IMR-90 (cell line): ENCODE measurements around the gene ZDHHC19. TPM values are rescaled to one million over a fixed set of nuclear protein-coding genes. Genes with fewer than 3 reads are reported as not detected.

Experiments used
- ATAC-seq: fragments of 200-7000 bp; cut with Tn5 transposase; 2 replicates; pipeline ENCODE4 v1.9.1; 2020; ENCODE audit warnings: low read depth, mild to moderate bottlenecking, moderate library complexity
- BruUV-seq: library from RNA; stranded (reverse); fragments of 400-500 nt; replicated peaks from 2 replicates; lab custom pipeline; 2021; lab: Mats Ljungman, UMichigan
- CTCF ChIA-PET: fragments of 300-600 bp; formaldehyde crosslinking; extraction: SDS; loops from one replicate; lab custom pipeline; 2021; ENCODE audit warnings: antibody characterized with exemption; lab: Yijun Ruan, JAX
- POLR2A ChIA-PET: fragments of 300-600 bp; sonication (Branson Sonifier 250); formaldehyde crosslinking; loops from one replicate; lab custom pipeline; 2022; ENCODE audit warnings: antibody characterized with exemption; ENCODE audit not compliant: unreplicated experiment; lab: Charles Lee
- DNase-seq: peaks from one replicate; pipeline ENCODE4 v3.0.0; 2013
- H2AFZ ChIP-seq: replicated peaks from 2 replicates; pipeline ENCODE3; 2013; ENCODE audit warnings: low read length, mild to moderate bottlenecking; ENCODE audit not compliant: poor library complexity
- H2AK5ac ChIP-seq: 2 replicates; pipeline ENCODE4 v1.6.1; 2013; ENCODE audit warnings: low read depth, low read length, inconsistent platforms
- H2AK9ac ChIP-seq: replicated peaks from 2 replicates; pipeline ENCODE3; 2013; ENCODE audit warnings: mild to moderate bottlenecking, low read depth, low read length, moderate library complexity; ENCODE audit not compliant: poor library complexity
- H2BK120ac ChIP-seq: 2 replicates; pipeline ENCODE4 v1.6.1; 2013; ENCODE audit warnings: low read depth, low read length, inconsistent platforms
- H2BK15ac ChIP-seq: 3 replicates; pipeline ENCODE4 v1.6.1; 2013; ENCODE audit warnings: low read depth, low read length, inconsistent platforms
- H2BK20ac ChIP-seq: 2 replicates; pipeline ENCODE4 v1.6.1; 2013; ENCODE audit warnings: low read depth, mild to moderate bottlenecking, inconsistent platforms, low read length, moderate library complexity
- H2BK5ac ChIP-seq: 2 replicates; pipeline ENCODE4 v1.6.1; 2013; ENCODE audit warnings: mild to moderate bottlenecking, low read depth, low read length, inconsistent platforms; ENCODE audit not compliant: poor library complexity, severe bottlenecking
- H3K14ac ChIP-seq: replicated peaks from 2 replicates; pipeline ENCODE4 v1.6.1; 2013; ENCODE audit warnings: low read depth, low read length, inconsistent platforms
- H3K18ac ChIP-seq: 2 replicates; pipeline ENCODE4 v1.6.1; 2013; ENCODE audit warnings: low read depth, low read length, control low read depth
- H3K23ac ChIP-seq: 2 replicates; pipeline ENCODE4 v1.6.1; 2013; ENCODE audit warnings: low read depth, low read length, inconsistent platforms
- H3K27ac ChIP-seq: 2 replicates; pipeline ENCODE4 v1.5.1; 2013; ENCODE audit warnings: mild to moderate bottlenecking, control low read depth, low read length; ENCODE audit not compliant: insufficient read depth
- H3K27me3 ChIP-seq: 2 replicates; pipeline ENCODE4 v1.6.1; 2013; ENCODE audit warnings: low read length; ENCODE audit not compliant: control insufficient read depth, insufficient read depth
- H3K36me3 ChIP-seq: 2 replicates; pipeline ENCODE4 v1.6.1; 2013; ENCODE audit warnings: low read length, mixed read lengths; ENCODE audit not compliant: control insufficient read depth, insufficient read depth
- H3K4ac ChIP-seq: 2 replicates; pipeline ENCODE4 v1.6.1; 2013; ENCODE audit warnings: low read depth, low read length, inconsistent platforms
- H3K4me1 ChIP-seq: 2 replicates; pipeline ENCODE4 v1.6.1; 2013; ENCODE audit warnings: low read length, mixed read lengths; ENCODE audit not compliant: control insufficient read depth, insufficient read depth
- H3K4me2 ChIP-seq: 2 replicates; pipeline ENCODE4 v1.6.1; 2013; ENCODE audit warnings: low read depth, mild to moderate bottlenecking, control low read depth, low read length, moderate library complexity
- H3K4me3 ChIP-seq: 2 replicates; pipeline ENCODE4 v1.5.1; 2013; ENCODE audit warnings: low read depth, mild to moderate bottlenecking, control low read depth, low read length, moderate library complexity; ENCODE audit not compliant: insufficient read depth
- H3K56ac ChIP-seq: 2 replicates; pipeline ENCODE4 v1.6.1; 2013; ENCODE audit warnings: low read length, inconsistent platforms; ENCODE audit not compliant: insufficient read depth; ENCODE audit errors: extremely low read depth
- H3K79me1 ChIP-seq, 2 experiments: 2 replicates each; pipeline ENCODE4 v1.6.1; 2013; ENCODE audit warnings: low read length in 2 of 2, inconsistent platforms in 1 of 2, low read depth in 1 of 2
- H3K9ac ChIP-seq: 2 replicates; pipeline ENCODE4 v1.6.1; 2013; ENCODE audit warnings: low read depth, low read length, control low read depth
- H3K9me1 ChIP-seq: 2 replicates; pipeline ENCODE4 v1.6.1; 2013; ENCODE audit warnings: low read length, inconsistent platforms; ENCODE audit not compliant: insufficient read depth
- H3K9me3 ChIP-seq: 2 replicates; pipeline ENCODE4 v1.6.1; 2013; ENCODE audit warnings: low read length; ENCODE audit not compliant: control insufficient read depth, insufficient read depth
- H4K20me1 ChIP-seq: 2 replicates; pipeline ENCODE4 v1.6.1; 2013; ENCODE audit warnings: low read length, inconsistent platforms; ENCODE audit not compliant: insufficient read depth
- H4K5ac ChIP-seq: 2 replicates; pipeline ENCODE4 v1.6.1; 2013; ENCODE audit warnings: mild to moderate bottlenecking, low read depth, low read length, control low read depth
- H4K8ac ChIP-seq, 2 experiments: 2 replicates each; pipeline ENCODE4 v1.6.1; 2013; ENCODE audit warnings: low read depth in 2 of 2, low read length in 2 of 2, control low read depth in 1 of 2, inconsistent platforms in 1 of 2
- H4K91ac ChIP-seq: 2 replicates; pipeline ENCODE4 v1.6.1; 2013; ENCODE audit warnings: low read depth, low read length, inconsistent platforms; ENCODE audit not compliant: insufficient read depth
- CEBPB ChIP-seq: IDR thresholded peaks from 2 replicates; pipeline ENCODE4 v1.6.1; 2012; ENCODE audit warnings: low read depth, low read length, improper control_type of control experiment
- RCOR1 ChIP-seq: IDR thresholded peaks from 2 replicates; pipeline ENCODE4 v1.6.1; 2012; ENCODE audit warnings: mild to moderate bottlenecking, low read length, improper control_type of control experiment; ENCODE audit not compliant: insufficient replicate concordance
- RFX5 ChIP-seq: IDR thresholded peaks from 2 replicates; pipeline ENCODE4 v1.8.0; 2012; ENCODE audit warnings: low read depth, mild to moderate bottlenecking, low read length, moderate library complexity
- WGBS, 2 experiments: methylation state at CpG; one replicate each; pipeline versions ENCODE4 v1.1.5 to v1.1.7; 2013; ENCODE audit warnings: missing lambda C conversion rate in 2 of 2; ENCODE audit not compliant: insufficient read length in 1 of 2; ENCODE audit errors: extremely low coverage in 2 of 2; 5-methylcytosine and 5-hydroxymethylcytosine counted together
- dilution Hi-C: fragments of 300-500 bp; cut with HindIII; formaldehyde crosslinking; loops from one replicate; pipeline ENCODE4 v1.14.3; 2018; ENCODE audit warnings: low sequenced_read_pairs; ENCODE audit not compliant: unreplicated experiment
- in situ Hi-C: fragments of 300-500 bp; cut with MboI; formaldehyde crosslinking; loops from 3 replicates; pipeline ENCODE4 v1.14.3; 2019; ENCODE audit warnings: low sequenced_read_pairs, inconsistent platforms, mixed read lengths
- intact Hi-C: fragments of 100-400 bp; cut with micrococcal nuclease; formaldehyde crosslinking; loops from 2 replicates; pipeline ENCODE4 v1.10.0; 2022
- polyA plus RNA-seq, 3 experiments: library from polyadenylated mRNA; depleted of rRNA; stranded (reverse); fragments of >200 nt; gene quantifications; 2 replicates each; pipeline ENCODE4 v1.2.3, GENCODE V29; 2012; ENCODE audit warnings: low replicate concordance in 1 of 3
- total RNA-seq: library from RNA; depleted of rRNA; stranded (reverse); fragments of >200 nt; gene quantifications from 2 replicates; pipeline ENCODE4 v1.2.3, GENCODE V29; 2012

ZDHHC19 gene
- total and polyA plus RNA-seq, 2 of the 4 experiments (the other 2 are of a cell fraction): 0.09 TPM; not detected in 1

DNA sequence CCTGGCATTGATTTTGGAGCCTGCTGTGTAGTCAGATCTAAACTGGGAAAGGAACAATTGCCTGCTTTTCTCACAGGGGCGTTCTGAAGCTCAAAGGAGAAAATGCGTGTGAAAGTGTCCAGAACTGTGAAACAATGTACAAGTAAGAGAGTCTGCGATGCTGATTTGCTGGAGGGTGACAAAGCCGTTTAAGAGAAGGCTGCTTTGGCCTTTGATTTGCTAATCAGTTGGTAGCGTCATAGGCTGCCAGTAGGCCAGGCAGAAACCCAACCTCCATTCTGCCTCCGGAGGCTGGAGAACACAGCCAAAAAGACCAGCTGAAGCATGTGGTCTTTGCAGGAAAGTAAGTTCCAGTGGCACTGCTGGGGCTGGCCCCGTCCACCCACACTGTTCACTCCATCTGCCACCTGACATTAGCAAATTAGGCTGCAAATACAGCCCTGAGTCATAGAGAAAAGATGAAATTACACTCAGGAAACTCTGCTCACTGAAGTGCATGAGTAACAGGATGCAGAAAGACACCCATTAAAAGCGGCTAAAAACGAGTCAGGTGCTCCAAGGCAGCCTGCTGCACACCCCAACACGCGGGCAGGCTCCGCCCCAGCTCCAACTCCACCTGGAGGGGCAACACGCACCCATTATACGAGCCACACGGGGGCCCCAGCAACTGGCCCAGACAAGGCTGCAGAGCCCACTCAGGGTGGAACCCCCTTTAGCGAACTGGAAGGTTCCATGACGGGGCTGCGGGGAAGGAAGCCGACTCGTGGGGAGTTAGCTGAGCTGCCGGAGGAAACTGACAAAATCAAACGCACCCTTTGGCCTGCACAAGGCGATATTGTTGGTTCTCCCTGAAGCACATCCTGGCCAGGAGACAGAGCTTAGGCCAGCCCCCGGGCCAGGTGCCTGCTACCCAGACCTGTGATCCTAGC, 31.6 kb downstream of the ZDHHC19 start:
- H3K4me1 ChIP-seq: peaks cover 3% of the 10 kb centered on the region; the same call in 1 of the 2 replicates
- no peak overlapping the region for H3K27ac ChIP-seq
- no peaks in the 10 kb centered on the region for H3K9me3 ChIP-seq
- no peak overlapping the region; the same call in 1 of the 2 replicates for H2AK5ac ChIP-seq
- TF ChIP-seq CEBPB: no peak
- peak; percentile 12 for TF ChIP-seq RCOR1
- TF ChIP-seq RFX5: 0 out of 2 replicates have a peak, but pooled peaks have one; percentile 49
- no peaks in the 10 kb centered on the region for H3K36me3 ChIP-seq
- in situ Hi-C loops: no loop called here
- H2AK9ac ChIP-seq: no peak overlapping the region
- H4K20me1 ChIP-seq: no peaks in the 10 kb centered on the region
- no peak overlapping the region for H4K8ac ChIP-seq
- no peak overlapping the region for H3K4me3 ChIP-seq
- no peak overlapping the region for H3K9ac ChIP-seq
- no peak overlapping the region for H3K14ac ChIP-seq
- CTCF ChIA-PET: no interaction called here
- DNase-seq: peak; percentile 77
- H2BK120ac ChIP-seq: no peak overlapping the region
- H3K23ac ChIP-seq: no peak overlapping the region
- H2BK20ac ChIP-seq: no peak overlapping the region
- peak overlapping the region; percentile 78 for H2AFZ ChIP-seq
- no peak overlapping the region for H3K4me2 ChIP-seq
- POLR2A ChIA-PET: no interaction called here
- peaks cover 4% of the 10 kb centered on the region; the same call in 1 of the 2 replicates for H3K27me3 ChIP-seq
- H3K79me1 ChIP-seq: no peaks in the 10 kb centered on the region
- H2BK5ac ChIP-seq: no peak overlapping the region
- intact Hi-C loops: loop anchor here (5.0 kb wide), 1 partner anchor 97 kb away; the partner anchor contains the start of gene TFRC
- dilution Hi-C loops: loop anchor here (25.0 kb wide), 1 partner anchor 117 kb away; no protein-coding TSS in a partner anchor
- H4K91ac ChIP-seq: no peak overlapping the region
- H3K4ac ChIP-seq: no peak overlapping the region
- 46% methylated on average over 7 of the region's 24 CpGs; no CpG with 5 or more reads in 1 of the 2 experiments for WGBS, 2 experiments
- no peaks in the 10 kb centered on the region for H3K9me1 ChIP-seq
- no peak overlapping the region for H3K18ac ChIP-seq
- ATAC-seq: peak; percentile 83
- H3K56ac ChIP-seq: no peak overlapping the region
- BruUV-seq: no TSS peak
- H4K5ac ChIP-seq: no peak overlapping the region
- H2BK15ac ChIP-seq: no peak overlapping the region
